Motor neuron (in vitro differentiated cells): ENCODE results near the gene OSBPL2. TPM values are rescaled to one million over a fixed set of nuclear protein-coding genes. Genes with fewer than 3 reads are reported as not detected.

Experiments used
- ATAC-seq, 8 experiments: fragments of 200-7000 bp; cut with Tn5 transposase; replicated peaks in 6 of 8; 2 replicates each; pipeline ENCODE4 v1.8.0; 2021; ENCODE audit warnings: mild to moderate bottlenecking in 8 of 8, moderate library complexity in 8 of 8
- H3K27ac ChIP-seq, 2 donors: fragments of 250-450 bp; sonication (Bioruptor Pico); 2 replicates each; pipeline ENCODE4 v1.9.0; 2021; ENCODE audit warnings: antibody characterized with exemption in 2 of 2, mild to moderate bottlenecking in 2 of 2, moderate library complexity in 1 of 2
- H3K4me1 ChIP-seq, 2 donors: fragments of 250-450 bp; sonication (Bioruptor Pico); replicated peaks in 1 of 2; 2 replicates each; pipeline ENCODE4 v1.6.1; 2021; ENCODE audit warnings: antibody characterized with exemption in 2 of 2, mild to moderate bottlenecking in 2 of 2, moderate library complexity in 1 of 2
- H3K4me3 ChIP-seq, 5 donors: fragments of 250-450 bp; sonication (Bioruptor Pico); 2 replicates each; pipeline ENCODE4 v1.9.0; 2021; ENCODE audit warnings: antibody characterized with exemption in 5 of 5, mild to moderate bottlenecking in 5 of 5, moderate library complexity in 4 of 5
- WGBS, 10 experiments: fragments of 450-650 bp; shearing (Covaris generic); methylation state at CpG; one replicate each; pipeline ENCODE4 v1.0.0; 2022; 5-methylcytosine and 5-hydroxymethylcytosine counted together
- in situ Hi-C, 9 experiments: fragments of 400-800 bp; cut with MboI; loops; one replicate each; pipeline ENCODE4 v1.15.0; 2021; ENCODE audit warnings: low sequenced_read_pairs in 9 of 9, low pct_unique_long_range_greater_than_20kb in 2 of 9; ENCODE audit not compliant: unreplicated experiment in 9 of 9
- total RNA-seq, 8 experiments: library from RNA; unstranded; fragments of 300-600 nt; gene quantifications; 2 replicates each; pipeline versions ENCODE4 v1.2.3 to v1.2.4, GENCODE V29; 2022

OSBPL2 gene
- total RNA-seq, 8 experiments from 2014 or later, result 22.4 to 33.4 (median 26.6) TPM

DNA sequence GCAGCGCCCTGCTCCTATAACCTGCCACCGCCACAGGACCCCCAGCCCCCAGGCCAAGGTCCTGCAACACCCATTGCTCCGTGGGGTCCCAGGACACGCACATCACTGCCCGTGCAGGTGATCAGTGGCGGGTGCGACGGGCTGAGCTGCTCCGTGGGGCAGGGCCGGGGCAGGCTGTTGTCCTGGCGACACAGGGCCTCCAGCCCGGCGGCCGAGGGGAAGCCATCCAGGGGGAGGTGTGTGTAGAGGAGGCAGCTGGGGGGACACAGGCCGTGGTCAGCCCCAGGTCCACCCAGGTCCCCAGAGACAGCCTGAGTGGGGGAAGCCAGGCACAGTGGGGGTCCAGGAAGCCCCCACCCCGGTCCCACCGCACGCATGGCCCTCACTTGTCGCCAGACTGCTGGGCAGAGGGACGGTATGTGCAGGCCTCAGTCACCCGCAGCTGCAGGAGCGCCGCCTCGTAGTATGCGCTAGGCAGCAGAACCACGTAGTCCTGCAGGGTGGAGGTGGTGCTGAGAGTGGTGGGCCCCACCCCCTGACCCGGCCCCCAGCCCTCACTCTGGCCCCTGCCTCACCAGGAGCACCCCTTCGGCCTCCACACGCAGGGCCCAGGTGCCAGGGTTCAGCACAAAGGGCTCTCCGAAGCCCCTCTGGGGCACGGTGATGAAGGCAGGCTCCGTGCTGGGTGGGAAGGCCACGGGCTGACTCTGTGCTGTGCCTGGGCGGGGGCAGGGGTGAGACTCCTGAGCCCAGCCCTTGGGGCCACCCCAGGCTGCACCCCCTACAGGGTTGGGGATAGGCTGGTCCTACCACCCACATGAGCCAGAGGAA lies 94.9 kb downstream of the OSBPL2 start:
- H3K4me1 ChIP-seq, result no peaks in the 10 kb centered on the region
- no peak overlapping the region for H3K27ac ChIP-seq
- in situ Hi-C loops, result no loop called here
- no CpG with 5 or more reads among the region's 34 CpGs for WGBS, 10 experiments
- ATAC-seq, result peak in 2 of 8 experiments; percentile 4 to 15
- no peak overlapping the region for H3K4me3 ChIP-seq

DNA sequence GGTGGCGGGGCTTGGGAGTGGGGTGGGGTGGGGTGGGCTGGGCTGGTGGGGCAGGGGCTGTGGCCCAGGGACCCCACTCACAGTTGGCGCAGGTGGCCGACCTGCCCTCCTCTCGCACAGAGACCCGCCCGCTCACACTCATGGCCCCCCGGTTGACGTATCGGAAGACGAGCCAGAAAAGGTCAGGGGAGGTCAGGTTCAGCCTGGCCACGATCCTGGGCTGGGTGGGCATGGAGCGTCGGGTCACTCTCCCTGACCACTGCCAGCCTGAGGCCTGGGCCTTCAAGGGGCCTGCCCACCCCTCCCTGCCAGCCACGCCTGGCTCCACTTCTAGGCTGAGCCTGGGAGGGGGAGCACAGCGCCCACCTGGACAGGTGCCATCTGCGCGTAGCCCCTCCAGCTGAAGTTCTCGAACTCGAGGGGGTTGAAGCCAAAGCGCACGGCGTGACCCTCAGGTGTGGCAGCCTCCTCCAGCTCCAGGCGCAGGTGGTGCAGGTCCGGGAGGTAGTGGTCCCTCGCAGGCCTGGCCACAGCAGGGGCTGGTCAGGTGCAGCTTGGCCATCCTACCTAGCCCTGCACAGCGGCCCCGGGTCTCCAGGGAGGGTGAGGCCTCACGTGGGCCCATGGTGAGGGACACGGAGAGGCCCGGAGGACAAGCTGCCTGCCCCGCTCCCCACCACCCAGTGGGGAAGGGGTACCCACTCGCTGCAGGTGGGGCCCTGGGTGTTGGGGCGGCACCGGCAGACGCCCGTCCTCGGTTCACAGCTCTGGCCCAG lies 95.7 kb downstream of the OSBPL2 start:
- in situ Hi-C loops, result no loop called here
- no peak overlapping the region for H3K4me3 ChIP-seq
- H3K27ac ChIP-seq, result no peak overlapping the region
- ATAC-seq, result peak in 1 of 8 experiments; percentile 4
- no peaks in the 10 kb centered on the region for H3K4me1 ChIP-seq
- 91% methylated on average over 5 of the region's 37 CpGs; no CpG with 5 or more reads in 9 of the 10 experiments for WGBS, 10 experiments

DNA sequence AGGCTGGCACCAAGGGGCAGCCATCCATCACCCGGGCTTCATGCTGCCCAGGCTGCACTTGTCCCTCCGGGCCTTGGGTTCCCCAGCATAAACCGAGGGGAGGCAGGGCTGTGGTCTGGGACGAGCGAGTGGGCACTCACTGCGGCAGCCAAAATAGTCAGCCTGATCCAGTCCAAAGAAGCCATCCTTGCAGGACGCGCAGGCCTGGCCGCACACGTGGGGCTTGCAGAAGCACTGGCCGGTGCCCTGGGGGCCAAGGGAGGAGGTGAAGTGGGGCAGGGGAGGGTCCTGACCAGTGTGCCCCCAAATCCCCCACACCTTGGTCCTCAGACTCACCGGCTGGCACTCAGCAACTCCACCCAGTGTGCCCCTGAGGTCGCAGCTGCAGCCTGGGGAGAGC lies 96.6 kb downstream of the OSBPL2 start:
- Histone ChIP-seq H3K4me1 (no peaks in the 10 kb centered on the region), H3K27ac (no peak overlapping the region), H3K4me3 (no peak overlapping the region)
- 90% methylated on average over 2 of the region's 13 CpGs; no CpG with 5 or more reads in 9 of the 10 experiments for WGBS, 10 experiments
- ATAC-seq, result no peak
- in situ Hi-C loops, result no loop called here

DNA sequence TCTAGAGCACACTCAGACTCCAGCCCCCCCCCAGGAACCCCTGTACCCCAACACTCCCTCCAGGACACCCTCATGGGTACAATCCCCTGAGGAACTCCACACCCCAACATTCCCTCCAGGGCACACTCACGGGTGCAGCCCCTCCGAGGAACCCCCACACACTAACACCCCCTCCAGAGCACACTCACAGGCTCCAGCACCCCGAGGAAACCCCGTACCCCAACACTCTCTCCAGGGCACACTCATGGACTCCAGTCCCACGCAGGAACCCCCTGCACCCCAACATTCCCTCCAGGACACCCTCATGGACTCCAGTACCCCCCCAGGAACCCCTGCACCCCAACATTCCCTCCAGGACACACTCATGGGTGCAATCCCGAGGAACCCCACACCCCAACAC lies 97.2 kb downstream of the OSBPL2 start:
- Histone ChIP-seq H3K27ac (no peak overlapping the region), H3K4me3 (no peak overlapping the region), H3K4me1 (no peaks in the 10 kb centered on the region)
- in situ Hi-C loops, result no loop called here
- no peak for ATAC-seq
- no CpG with 5 or more reads among the region's 6 CpGs for WGBS, 10 experiments

DNA sequence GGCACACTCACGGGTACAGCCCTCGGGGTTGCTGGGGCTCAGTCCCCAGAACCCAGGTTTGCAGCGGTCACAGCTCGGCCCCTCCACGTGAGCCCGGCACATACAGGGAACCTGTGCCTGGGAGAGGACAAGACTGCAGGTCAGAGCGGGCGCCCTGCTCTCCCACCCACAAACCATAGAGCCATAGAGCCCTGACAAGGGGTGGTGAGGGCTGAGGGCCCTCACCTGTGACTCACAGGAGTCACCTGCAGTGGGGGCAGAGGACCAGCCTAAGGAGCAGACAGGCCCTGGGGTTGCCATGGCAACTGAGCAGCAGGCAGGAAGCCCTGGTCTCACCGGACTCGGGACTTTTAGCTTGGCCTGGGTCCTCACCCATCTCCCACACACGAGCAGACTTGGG lies 98.0 kb downstream of the OSBPL2 start:
- no peaks in the 10 kb centered on the region for H3K4me1 ChIP-seq
- in situ Hi-C loops, result no loop called here
- peak in 1 of 8 experiments; percentile 8 for ATAC-seq
- H3K27ac ChIP-seq, result no peak overlapping the region
- 67 to 100% (median 93%) methylated on average over 1 to 6 of the region's 11 CpGs; no CpG with 5 or more reads in 6 of the 10 experiments for WGBS, 10 experiments
- H3K4me3 ChIP-seq, result no peak overlapping the region

DNA sequence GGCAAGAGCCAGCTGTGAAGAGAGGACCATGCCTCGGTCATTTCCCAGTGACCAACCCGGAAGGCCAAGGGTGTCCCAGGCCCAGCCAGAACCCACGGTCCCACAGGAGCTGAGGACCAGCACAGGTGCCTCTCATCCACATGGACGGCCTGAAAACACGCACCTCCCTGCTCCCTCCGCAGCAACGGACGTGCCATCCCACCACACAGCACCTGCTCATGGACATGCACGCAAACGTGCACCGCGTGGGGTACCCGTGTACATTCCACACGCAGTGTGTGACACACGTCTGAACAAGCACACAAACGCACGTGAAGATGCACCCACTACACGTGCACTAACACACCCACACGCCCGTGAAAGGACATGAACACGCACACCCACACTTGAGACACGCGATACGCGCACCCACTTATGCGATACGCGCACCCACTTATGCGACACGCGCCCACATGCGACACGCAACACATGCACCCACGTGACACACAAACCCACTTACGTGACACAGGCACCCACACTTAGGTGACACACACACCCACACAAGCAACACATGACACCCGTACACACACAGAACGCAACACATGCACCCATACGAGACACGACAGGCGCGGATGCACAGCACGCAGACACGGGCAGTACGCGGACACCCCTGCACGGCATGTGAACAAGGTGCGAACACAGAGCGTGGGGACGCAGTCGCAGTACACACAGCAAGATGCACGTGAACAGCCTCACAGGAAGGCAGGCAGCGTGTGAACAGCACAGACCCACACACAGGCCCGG lies 98.6 kb downstream of the OSBPL2 start:
- H3K4me3 ChIP-seq, result no peak overlapping the region
- H3K27ac ChIP-seq, result no peak overlapping the region
- WGBS, 10 experiments, result 85 to 100% (median 95%) methylated on average over 4 to 25 of the region's 53 CpGs; no CpG with 5 or more reads in 4 of the 10 experiments
- no peak for ATAC-seq
- no peaks in the 10 kb centered on the region for H3K4me1 ChIP-seq
- in situ Hi-C loops, result no loop called here

DNA sequence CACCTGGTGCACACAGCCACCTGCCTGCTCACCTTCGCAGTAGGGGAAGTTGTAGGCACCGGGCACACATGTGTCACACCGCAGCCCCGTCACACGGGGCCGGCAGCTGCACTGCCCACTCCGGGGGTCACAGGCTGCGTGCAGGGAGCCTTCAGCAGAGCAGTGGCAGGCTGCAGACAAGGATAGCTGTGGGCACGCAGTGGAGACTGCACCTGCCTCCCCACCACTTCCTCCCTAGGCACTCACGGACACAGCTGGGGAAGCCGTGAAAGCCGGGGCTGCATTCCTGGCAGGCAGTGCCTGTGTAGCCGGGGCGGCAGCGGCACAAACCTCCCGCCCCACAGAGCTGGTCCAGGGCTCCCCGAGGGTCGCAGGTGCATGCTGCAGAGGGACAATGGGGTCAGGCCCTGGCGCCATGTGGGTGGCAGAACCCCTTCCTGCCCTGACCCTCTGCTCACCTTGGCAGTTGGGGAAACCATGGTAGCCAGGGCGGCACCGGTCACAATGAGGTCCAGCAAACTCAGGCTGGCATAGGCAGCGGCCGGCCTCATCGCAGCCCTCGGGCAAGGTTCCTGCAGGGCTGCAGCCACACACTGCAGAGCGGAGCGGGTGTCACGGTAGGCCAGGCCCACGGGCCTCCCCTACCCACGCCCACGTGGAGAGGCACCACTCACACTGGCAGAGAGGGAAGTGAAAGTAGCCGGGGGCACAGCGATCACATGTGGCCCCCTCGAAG lies 99.4 kb downstream of the OSBPL2 start:
- peak in 1 of 8 experiments; percentile 11 for ATAC-seq
- Histone ChIP-seq H3K4me1 (no peaks in the 10 kb centered on the region), H3K27ac (no peak overlapping the region), H3K4me3 (no peak overlapping the region)
- in situ Hi-C loops, result no loop called here
- 58 to 100% (median 80%) methylated on average over 1 to 6 of the region's 34 CpGs; no CpG with 5 or more reads in 5 of the 10 experiments for WGBS, 10 experiments

DNA sequence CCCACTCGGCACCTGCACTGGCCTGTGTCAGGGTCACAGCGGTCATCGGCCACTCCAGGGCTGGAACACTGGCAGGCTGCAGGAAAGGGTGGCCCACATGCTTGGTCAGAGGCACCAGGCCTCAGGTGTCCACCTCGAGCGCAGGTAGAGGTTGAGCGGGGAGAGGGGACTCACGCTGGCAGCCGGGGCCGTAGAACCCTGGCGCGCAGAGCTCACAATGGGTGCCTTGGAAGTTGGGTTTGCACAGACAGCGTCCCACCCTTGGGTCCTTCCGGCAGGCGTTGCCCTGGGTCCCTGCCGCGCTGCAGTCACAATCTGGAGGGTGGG lies 99.9 kb downstream of the OSBPL2 start:
- Histone ChIP-seq H3K4me3 (no peak overlapping the region), H3K27ac (no peak overlapping the region), H3K4me1 (no peaks in the 10 kb centered on the region)
- WGBS, 10 experiments, result 89 to 100% (median 100%) methylated on average over 2 to 7 of the region's 16 CpGs; no CpG with 5 or more reads in 7 of the 10 experiments
- in situ Hi-C loops, result no loop called here
- ATAC-seq, result peak in 1 of 8 experiments; percentile 9

DNA sequence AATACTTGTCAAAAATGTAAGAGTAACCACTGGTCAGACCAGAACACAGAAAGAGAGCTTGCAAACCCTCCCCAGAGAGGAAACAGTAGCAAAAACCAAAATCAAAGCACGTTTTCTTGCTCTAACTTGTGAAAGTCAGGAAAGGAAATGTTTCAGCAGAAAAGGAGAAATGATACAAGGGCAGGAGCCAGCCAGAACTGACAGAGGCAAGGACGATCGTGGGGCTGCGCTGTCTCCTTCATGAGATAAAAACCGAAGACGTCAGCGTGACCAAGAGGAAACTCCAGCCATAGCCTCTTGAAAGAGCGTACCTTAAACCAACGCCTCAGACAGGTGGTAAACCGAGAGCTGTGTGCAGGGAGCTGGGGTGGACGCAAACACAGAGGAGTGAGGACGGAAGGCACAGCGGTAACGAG lies 101.3 kb downstream of the OSBPL2 start:
- 40 to 100% (median 89%) methylated on average over 2 to 14 of the region's 14 CpGs; no CpG with 5 or more reads in 1 of the 10 experiments for WGBS, 10 experiments
- ATAC-seq, result no peak
- Histone ChIP-seq H3K27ac (no peak overlapping the region), H3K4me3 (no peak overlapping the region), H3K4me1 (no peaks in the 10 kb centered on the region)
- in situ Hi-C loops, result no loop called here

DNA sequence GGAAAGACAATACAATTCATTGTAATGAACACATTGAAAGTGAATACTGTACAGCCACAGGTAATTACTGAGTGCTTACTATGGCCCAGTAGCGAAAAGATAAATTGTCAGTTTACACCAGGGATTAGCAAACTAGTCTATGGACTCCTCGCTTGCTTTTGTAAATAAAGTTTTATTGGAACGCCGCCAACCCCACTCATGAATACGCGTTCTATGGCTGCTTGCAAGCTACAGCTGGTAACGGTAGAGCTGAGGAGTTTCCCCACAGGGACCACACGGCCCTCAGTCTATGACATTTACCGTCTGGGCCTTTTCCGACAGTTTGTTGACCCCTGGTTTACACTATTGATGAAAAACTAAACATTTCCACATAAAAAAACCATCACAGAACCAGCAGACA lies 104.6 kb downstream of the OSBPL2 start:
- in situ Hi-C loops, result no loop called here
- peak in 1 of 8 experiments; percentile 23 for ATAC-seq
- no peak overlapping the region for H3K27ac ChIP-seq
- no peaks in the 10 kb centered on the region for H3K4me1 ChIP-seq
- WGBS, 10 experiments, result 40 to 100% (median 80%) methylated on average over 2 to 10 of the region's 10 CpGs; no CpG with 5 or more reads in 1 of the 10 experiments
- H3K4me3 ChIP-seq, result no peak overlapping the region

DNA sequence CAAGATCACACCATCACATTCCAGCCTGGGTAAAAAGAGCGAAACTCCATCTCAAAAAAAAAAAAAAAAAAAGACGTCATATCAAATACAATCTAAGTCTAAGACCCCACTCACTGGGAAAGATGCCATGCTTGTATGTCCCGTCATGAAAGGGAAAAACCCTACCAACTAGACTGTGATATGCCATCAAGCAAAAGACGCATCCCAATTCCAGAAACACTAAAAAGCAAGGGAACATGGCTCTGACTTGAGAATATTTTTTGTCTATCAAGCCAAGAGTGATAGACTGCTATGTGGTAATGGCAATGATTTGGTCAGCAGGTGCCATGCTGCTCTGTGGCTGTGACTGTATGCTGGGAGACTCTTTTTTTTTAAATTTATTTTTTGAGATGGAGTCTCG lies 105.8 kb downstream of the OSBPL2 start:
- H3K27ac ChIP-seq, result no peak overlapping the region
- in situ Hi-C loops, result no loop called here
- no peaks in the 10 kb centered on the region for H3K4me1 ChIP-seq
- ATAC-seq, result no peak
- 78 to 100% (median 94%) methylated on average over 1 to 4 of the region's 5 CpGs; no CpG with 5 or more reads in 1 of the 10 experiments for WGBS, 10 experiments
- H3K4me3 ChIP-seq, result no peak overlapping the region

DNA sequence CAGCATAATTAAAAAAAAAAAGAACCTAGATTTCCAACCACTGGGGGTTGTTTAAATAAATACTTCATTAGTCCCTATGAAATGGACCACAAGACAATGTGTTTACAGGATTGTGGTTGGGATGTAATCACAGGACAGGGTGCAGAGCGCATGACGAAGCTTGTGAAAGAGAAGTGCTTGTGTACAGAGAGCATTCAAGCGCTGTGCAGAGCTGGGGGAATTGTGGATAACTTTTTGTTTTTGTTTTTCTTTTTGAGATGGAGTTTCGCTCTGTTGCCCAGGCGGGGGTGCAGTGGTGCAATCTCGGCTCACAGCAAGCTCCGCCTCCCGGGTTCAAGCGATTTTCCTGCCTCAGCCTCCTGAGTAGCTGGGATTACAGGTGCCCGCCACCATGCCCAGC lies 106.5 kb downstream of the OSBPL2 start:
- no peak for ATAC-seq
- in situ Hi-C loops, result no loop called here
- no peak overlapping the region for H3K27ac ChIP-seq
- WGBS, 10 experiments, result 70 to 97% (median 85%) methylated on average over 1 to 8 of the region's 10 CpGs; no CpG with 5 or more reads in 1 of the 10 experiments
- H3K4me1 ChIP-seq, result no peaks in the 10 kb centered on the region
- H3K4me3 ChIP-seq, result no peak overlapping the region
